ENCODE data around the gene TRAF4.
"Not testable (repeated sequence)": the region's sequence is repeated elsewhere in the genome, so short reads cannot be mapped to it uniquely, and the experiment has no call there.

TRAF4 gene

DNA sequence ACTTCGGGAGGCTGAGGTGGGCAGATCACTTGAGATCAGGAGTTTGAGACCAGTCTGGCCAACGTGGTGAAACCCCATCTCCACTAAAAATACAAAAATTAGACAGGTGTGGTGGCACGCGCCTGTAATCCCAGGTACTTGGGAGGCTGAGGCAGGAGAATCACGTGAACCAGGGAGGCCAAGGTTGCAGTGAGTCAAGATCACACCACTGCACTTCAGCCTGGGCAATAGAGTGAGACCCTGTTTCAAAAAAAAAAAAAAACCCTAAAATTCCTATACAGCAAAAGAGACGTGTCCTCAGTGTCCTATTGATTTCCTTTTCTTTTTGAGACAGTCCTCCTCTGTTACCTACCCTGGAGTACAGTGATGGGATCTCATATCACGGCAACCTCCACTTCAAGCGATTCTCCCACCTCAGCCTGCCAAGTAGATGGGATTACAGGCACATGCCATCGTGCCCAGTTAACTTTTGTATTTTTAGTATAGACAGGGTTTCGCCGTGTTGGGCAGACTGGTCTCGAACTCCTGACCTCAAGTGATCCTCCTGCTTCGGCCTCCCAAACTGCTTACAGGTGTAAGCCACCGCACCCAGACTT is 51.1 kb downstream of the TRAF4 start:
- DNase-seq: not testable (repeated sequence)

DNA sequence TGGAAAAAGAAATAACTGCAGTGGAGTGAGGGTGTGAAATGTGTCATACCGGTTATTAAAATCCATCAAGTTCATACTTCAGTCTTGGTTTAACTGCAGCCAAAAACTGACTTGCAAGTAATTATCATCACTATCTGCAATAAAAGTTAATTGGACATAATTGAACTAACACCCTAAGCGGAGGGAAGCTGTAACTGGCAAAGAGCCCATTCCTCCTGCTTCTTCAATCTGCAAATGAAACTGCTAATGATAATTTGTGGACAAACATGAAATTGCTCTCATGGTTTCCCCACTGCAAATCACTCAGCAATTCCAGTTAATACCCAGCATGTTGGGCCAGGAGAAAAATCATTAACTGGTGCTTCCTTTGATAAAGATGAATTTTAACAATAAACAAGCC is 52.3 kb downstream of the TRAF4 start:
- DNase-seq: no peak
